ENCODE results near the gene UBE3C.

- no peak for TF ChIP-seq CTCF (IDR thresholded peaks at IDR 0.05)
- no peak for TF ChIP-seq EP300 (IDR thresholded peaks at IDR 0.05)
Measured at GRCh38 chr7:157211690-157212089, 73.0 kb downstream of the UBE3C start.

All from gastroesophageal sphincter (tissue), 3 donors.